ENCODE measurements around the gene UNC80. TPM values are rescaled to one million over a fixed set of nuclear protein-coding genes. Genes with fewer than 3 reads are reported as not detected.

The UNC80 gene
- total and polyA plus RNA-seq, 2 donors (not counting 3 experiments of a cell fraction or from before 2014, with no cell fraction given): not detected

DNA sequence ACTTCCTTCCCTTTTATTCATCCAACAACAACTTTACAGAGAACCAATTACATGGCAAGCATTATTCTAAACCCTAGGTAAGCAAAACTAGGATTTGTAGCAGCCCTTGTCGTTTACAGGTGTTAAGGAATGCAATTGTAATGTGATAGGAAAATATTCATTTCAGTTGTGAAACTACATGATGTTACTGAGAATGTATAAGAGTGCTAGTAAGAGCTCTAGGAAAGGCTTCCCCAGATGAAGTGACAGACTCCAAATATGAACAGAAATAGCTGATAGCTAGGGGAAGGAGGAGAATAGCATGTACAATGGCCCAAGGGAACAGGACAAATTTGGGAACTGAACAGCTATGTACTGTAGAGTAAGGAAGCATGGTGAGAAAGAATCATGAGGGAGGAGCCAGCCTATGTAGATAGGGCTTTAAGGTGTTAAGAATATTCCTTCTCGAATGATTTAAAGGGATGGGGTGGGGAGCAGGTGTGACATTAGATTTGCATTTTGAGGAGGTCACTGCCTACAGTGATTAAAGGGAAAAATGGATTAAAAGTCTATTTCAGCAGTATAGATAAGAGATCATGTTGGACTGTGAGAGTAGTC lies 262.6 kb downstream of the UNC80 start:
- no TSS peak for BruUV-seq (replicated peaks)
- Histone ChIP-seq H3K9me3 (replicated peaks; ENCODE audit: control insufficient read depth, insufficient read depth, low read length) (no peaks in the 10 kb centered on the region), H3K9ac (replicated peaks; ENCODE audit: extremely low read depth, insufficient read depth, low read length) (no peak overlapping the region), H2AFZ (ENCODE audit: low read depth, low read length) (no peak overlapping the region), H3K4me2 (ENCODE audit: insufficient read depth, low read length) (no peak overlapping the region), H3K79me2 (ENCODE audit: control insufficient read depth, insufficient read depth, low read length) (no peaks in the 10 kb centered on the region), H4K20me1 (replicated peaks; ENCODE audit: control insufficient read depth, extremely low read depth, insufficient read depth, low read length) (no peaks in the 10 kb centered on the region), H3K36me3 (ENCODE audit: control insufficient read depth in 2 of 2, extremely low read depth in 1 of 2, insufficient read depth in 2 of 2, low read length in 2 of 2) (no peaks in the 10 kb centered on the region), H3K27ac (ENCODE audit: insufficient read depth, low read depth, low read length) (no peak overlapping the region), H3K4me3 (replicated peaks in 1 of 3; ENCODE audit: insufficient read depth in 1 of 3, low read depth in 1 of 3, low read length in 3 of 3) (no peak overlapping the region), H3K4me1 (ENCODE audit: control insufficient read depth, extremely low read depth, insufficient read depth, low read length) (no peaks in the 10 kb centered on the region), H3K9me1 (replicated peaks; ENCODE audit: control insufficient read depth, extremely low read depth, insufficient read depth, low read length) (no peaks in the 10 kb centered on the region), H3K27me3 (ENCODE audit: control insufficient read depth in 2 of 2, insufficient read depth in 2 of 2, low read length in 2 of 2) (no peaks in the 10 kb centered on the region)
- no peak for TF ChIP-seq MYC (IDR thresholded peaks at IDR 0.05; ENCODE audit: low read depth, low read length)
- TF ChIP-seq, protein P1, sequence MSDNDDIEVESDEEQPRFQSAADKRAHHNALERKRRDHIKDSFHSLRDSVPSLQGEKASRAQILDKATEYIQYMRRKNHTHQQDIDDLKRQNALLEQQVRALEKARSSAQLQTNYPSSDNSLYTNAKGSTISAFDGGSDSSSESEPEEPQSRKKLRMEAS (IDR thresholded peaks at IDR 0.05; ENCODE audit: insufficient read depth, insufficient read length): no peak
- no peak for TF ChIP-seq GATA2 (IDR thresholded peaks at IDR 0.05; ENCODE audit: insufficient read depth, insufficient read length, low read depth, low read length)
- no peak for TF ChIP-seq JUN (IDR thresholded peaks at IDR 0.05; ENCODE audit: borderline replicate concordance, insufficient read depth, insufficient read length, low read depth)
- TF ChIP-seq FOS (IDR thresholded peaks at IDR 0.05; ENCODE audit: borderline replicate concordance, insufficient read depth, low read length): no peak
- TF ChIP-seq EZH2 (IDR thresholded peaks at IDR 0.05; ENCODE audit: borderline replicate concordance, low read depth, low read length, severe bottlenecking): no peak
- TF ChIP-seq POLR2AphosphoS5 (IDR thresholded peaks at IDR 0.05; ENCODE audit: insufficient read depth, low read depth, low read length): no peak
- TF ChIP-seq POLR2A (IDR thresholded peaks at IDR 0.05; ENCODE audit: low read depth, low read length): no peak
- TF ChIP-seq, protein P2, sequence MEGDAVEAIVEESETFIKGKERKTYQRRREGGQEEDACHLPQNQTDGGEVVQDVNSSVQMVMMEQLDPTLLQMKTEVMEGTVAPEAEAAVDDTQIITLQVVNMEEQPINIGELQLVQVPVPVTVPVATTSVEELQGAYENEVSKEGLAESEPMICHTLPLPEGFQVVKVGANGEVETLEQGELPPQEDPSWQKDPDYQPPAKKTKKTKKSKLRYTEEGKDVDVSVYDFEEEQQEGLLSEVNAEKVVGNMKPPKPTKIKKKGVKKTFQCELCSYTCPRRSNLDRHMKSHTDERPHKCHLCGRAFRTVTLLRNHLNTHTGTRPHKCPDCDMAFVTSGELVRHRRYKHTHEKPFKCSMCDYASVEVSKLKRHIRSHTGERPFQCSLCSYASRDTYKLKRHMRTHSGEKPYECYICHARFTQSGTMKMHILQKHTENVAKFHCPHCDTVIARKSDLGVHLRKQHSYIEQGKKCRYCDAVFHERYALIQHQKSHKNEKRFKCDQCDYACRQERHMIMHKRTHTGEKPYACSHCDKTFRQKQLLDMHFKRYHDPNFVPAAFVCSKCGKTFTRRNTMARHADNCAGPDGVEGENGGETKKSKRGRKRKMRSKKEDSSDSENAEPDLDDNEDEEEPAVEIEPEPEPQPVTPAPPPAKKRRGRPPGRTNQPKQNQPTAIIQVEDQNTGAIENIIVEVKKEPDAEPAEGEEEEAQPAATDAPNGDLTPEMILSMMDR (IDR thresholded peaks at IDR 0.05; ENCODE audit: extremely low read depth in 1 of 2, insufficient read depth in 1 of 2, low read depth in 1 of 2, low read length in 2 of 2): no peak
- DNase-seq (ENCODE audit: low read depth, low spot score) (no peak), FAIRE-seq (no peak)
- dilution Hi-C loops (cut with MboI; ENCODE audit: extremely low pct_ligation_motif_present, low sequenced_read_pairs): no loop called here
- POLR2A ChIA-PET: no interaction called here
- CTCF ChIA-PET: interaction anchor here (1.0 kb wide), 1 partner anchor 10 kb away, joined by 3 read pairs; no protein-coding TSS in a partner anchor
- intact Hi-C loops (cut with micrococcal nuclease): no loop called here

Measured in endothelial cell of umbilical vein (primary cell).